Neural crest cell (in vitro differentiated cells): ENCODE data around the gene TEKT5. TPM values are rescaled to one million over a fixed set of nuclear protein-coding genes. Genes with fewer than 3 reads are reported as not detected.

ENCODE experiments used
- DNase-seq: peaks from one replicate; pipeline ENCODE4 v3.0.0; 2021; ENCODE audit warnings: low read depth, mixed read lengths, low spot score
- H3K27ac Mint-ChIP-seq: one replicate; pipeline ENCODE4 v1.8.0; 2021; ENCODE audit warnings: mild to moderate bottlenecking, mixed read lengths; ENCODE audit not compliant: unreplicated experiment
- H3K27me3 Mint-ChIP-seq: 2 replicates; pipeline ENCODE4 v1.8.0; 2021; ENCODE audit warnings: low read depth, mild to moderate bottlenecking, mixed read lengths
- H3K36me3 Mint-ChIP-seq: 2 replicates; pipeline ENCODE4 v1.8.0; 2021; ENCODE audit warnings: low read depth, mild to moderate bottlenecking, mixed read lengths
- H3K4me1 Mint-ChIP-seq: 2 replicates; pipeline ENCODE4 v1.8.0; 2021; ENCODE audit warnings: mixed read lengths
- H3K4me3 Mint-ChIP-seq: one replicate; pipeline ENCODE4 v1.8.0; 2021; ENCODE audit warnings: mild to moderate bottlenecking, mixed read lengths
- H3K9me3 Mint-ChIP-seq: 2 replicates; pipeline ENCODE4 v1.8.0; 2021; ENCODE audit warnings: mixed read lengths
- total RNA-seq: library from RNA; stranded (reverse); gene quantifications from 2 replicates; pipeline ENCODE4 v1.2.1, GENCODE V29; 2021
- TF ChIP-seq, protein P1 (sequence below): fragments of 200-600 bp; sonication (generic); conservative IDR thresholded peaks from 2 replicates; pipeline ENCODE4 v1.5.0; 2021; ENCODE audit warnings: antibody characterized with exemption, mild to moderate bottlenecking

TEKT5 gene
- total RNA-seq, 1 donor from 2014 or later: 0.68 TPM

DNA sequence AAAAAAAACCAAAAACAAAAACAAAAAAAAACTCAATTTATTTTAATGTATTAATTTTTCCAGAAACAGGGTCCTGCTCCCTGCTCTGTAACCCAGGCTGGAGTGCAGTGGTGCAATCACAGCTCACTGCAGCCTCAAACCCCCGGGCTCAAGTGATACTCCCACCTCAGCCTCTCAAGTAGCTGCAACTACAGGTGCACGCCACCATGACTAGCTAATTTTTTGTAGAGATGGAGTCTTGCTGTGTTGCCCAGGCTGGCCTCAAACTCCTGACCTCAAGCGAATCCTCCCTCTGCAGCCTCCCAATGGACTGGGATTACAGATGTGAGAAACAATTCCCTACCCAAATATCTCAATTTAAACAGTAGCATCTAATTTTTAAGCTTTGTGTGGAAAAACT is 89.1 kb downstream of the TEKT5 start:
- Mint-ChIP-seq H3K4me3 (no peak overlapping the region), H3K27ac (no peak overlapping the region), H3K9me3 (no peaks in the 10 kb centered on the region), H3K4me1 (no peaks in the 10 kb centered on the region), H3K27me3 (peaks cover 6% of the 10 kb centered on the region), H3K36me3 (no peaks in the 10 kb centered on the region)
- DNase-seq: no peak
- TF ChIP-seq, protein P1, sequence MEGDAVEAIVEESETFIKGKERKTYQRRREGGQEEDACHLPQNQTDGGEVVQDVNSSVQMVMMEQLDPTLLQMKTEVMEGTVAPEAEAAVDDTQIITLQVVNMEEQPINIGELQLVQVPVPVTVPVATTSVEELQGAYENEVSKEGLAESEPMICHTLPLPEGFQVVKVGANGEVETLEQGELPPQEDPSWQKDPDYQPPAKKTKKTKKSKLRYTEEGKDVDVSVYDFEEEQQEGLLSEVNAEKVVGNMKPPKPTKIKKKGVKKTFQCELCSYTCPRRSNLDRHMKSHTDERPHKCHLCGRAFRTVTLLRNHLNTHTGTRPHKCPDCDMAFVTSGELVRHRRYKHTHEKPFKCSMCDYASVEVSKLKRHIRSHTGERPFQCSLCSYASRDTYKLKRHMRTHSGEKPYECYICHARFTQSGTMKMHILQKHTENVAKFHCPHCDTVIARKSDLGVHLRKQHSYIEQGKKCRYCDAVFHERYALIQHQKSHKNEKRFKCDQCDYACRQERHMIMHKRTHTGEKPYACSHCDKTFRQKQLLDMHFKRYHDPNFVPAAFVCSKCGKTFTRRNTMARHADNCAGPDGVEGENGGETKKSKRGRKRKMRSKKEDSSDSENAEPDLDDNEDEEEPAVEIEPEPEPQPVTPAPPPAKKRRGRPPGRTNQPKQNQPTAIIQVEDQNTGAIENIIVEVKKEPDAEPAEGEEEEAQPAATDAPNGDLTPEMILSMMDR: no peak

DNA sequence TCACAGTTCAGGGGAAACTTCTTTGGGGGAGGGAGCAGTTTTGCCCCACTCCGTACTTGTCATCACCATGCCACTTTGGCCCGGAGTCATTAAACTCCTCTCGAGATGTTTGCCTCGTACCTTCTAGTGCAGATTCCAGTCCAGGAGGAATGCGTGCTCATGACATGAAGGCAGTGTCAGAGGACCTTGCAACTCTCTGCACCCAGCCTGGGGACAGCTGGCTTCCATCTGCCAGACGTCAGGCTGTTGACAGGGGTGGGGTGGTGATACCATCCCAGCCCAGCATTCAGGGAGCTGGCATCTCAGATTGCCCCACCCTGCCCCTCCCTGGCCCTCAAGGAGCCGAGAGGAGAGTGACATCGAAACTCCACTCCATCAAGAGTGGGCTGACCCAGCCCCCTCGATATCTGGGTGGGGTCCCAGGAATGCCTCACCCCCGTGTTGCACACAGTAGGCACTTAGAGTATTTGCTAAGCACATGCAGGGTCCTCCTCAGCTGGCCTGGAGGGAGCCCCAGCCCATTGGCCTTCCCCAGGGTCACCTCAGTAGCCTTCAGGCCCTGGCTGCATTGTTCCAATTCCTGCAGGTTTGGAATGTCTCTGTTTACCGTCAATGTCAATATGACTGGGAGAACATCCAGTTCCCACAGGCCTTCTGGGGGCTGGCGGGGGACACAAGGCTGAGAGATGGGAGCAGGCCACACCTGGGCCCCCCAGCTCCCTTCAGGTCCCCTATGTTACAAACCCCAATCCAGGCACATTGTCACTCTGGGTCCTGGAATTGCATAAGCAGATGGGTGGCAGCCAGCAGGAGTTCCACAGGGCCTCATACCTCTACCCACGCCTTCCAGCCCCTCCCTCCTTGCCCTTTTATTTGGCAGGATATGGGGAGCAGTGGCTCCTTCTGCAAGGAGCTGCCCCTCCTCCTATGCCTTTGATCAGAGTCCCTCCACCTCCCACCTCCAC is 93.0 kb downstream of the TEKT5 start:
- no peak overlapping the region for H3K27ac Mint-ChIP-seq
- H3K36me3 Mint-ChIP-seq: no peaks in the 10 kb centered on the region
- no peaks in the 10 kb centered on the region for H3K9me3 Mint-ChIP-seq
- H3K4me3 Mint-ChIP-seq: no peak overlapping the region
- DNase-seq: no peak
- TF ChIP-seq, protein P1: no peak
- no peaks in the 10 kb centered on the region for H3K4me1 Mint-ChIP-seq
- H3K27me3 Mint-ChIP-seq: peaks cover 9% of the 10 kb centered on the region

DNA sequence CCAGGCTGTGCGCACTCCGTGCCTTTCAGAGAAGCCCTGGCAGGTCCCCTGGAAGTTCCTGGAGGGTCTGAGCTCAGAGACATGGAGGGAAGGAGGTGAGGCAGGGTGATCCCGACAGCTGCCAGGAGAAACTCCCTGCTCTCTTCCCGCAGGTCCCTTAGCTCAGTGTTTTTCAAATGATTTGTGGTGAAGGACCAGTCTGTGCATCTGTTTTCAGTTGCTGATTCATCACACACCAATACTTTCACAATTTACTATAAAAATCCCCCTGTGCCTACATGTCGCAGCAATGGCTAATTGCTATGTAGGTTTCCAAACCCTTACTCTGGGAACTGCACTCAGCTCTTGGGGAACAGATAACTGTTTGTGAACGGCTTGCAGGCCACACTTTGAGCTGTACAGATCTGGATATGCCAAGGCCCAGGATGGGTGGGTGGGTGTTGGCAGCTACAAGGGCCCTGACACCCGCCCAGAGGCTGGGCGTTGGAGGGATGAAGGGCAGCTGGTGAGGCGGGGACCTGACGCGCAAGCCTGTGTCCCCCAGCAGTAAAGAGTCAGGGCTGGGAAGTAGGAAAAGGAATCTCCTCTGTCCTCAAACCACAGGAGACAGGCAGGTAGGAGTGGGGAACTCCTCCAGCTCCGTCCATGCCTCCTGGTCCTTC is 93.8 kb downstream of the TEKT5 start:
- no peaks in the 10 kb centered on the region for H3K4me1 Mint-ChIP-seq
- no peak overlapping the region for H3K4me3 Mint-ChIP-seq
- DNase-seq: no peak
- H3K36me3 Mint-ChIP-seq: no peaks in the 10 kb centered on the region
- H3K27ac Mint-ChIP-seq: no peak overlapping the region
- no peaks in the 10 kb centered on the region for H3K9me3 Mint-ChIP-seq
- peaks cover 6% of the 10 kb centered on the region for H3K27me3 Mint-ChIP-seq
- TF ChIP-seq, protein P1: no peak

DNA sequence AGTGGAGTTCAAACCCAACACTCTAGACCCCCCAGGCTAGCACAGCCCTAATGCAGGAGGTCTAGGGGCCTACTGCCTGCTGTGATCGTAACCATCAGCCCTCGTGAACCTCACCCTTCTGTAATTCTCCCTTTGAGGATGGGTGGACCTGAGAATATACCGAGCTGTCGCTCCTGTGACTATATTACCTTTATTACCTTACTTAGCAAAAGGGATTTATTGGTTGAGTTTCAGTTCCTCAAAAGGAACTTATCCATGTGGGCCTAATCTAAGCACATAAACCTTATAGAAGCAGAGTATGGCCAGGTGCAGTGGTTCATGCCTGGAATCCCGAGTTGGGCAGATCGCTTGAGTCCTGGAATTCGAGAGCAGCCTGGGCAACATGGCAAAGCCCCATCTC is 95.1 kb downstream of the TEKT5 start:
- TF ChIP-seq, protein P1: no peak
- H3K4me3 Mint-ChIP-seq: no peak overlapping the region
- no peaks in the 10 kb centered on the region for H3K36me3 Mint-ChIP-seq
- no peaks in the 10 kb centered on the region for H3K4me1 Mint-ChIP-seq
- H3K9me3 Mint-ChIP-seq: no peaks in the 10 kb centered on the region
- DNase-seq: no peak
- no peak overlapping the region for H3K27ac Mint-ChIP-seq
- H3K27me3 Mint-ChIP-seq: peaks cover 9% of the 10 kb centered on the region

DNA sequence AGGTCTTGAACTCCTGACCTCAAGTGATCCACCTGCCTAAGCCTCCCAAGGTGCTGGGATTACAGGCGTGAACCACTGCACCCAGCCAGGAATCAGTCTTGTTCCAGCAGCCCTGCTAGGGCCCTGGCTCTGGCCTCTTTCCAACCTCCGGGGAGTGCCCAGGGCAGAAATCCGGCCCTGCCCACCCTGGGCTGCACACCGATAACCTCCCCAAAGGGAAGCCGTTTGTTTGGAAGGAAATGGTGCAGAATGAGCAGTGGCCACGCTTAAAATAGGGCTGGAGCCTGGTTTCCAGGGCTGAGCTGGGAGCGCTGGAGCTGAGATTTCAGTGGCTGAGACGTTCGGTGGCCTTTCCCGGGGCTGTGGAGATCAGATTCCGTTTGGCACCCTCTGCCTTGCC is 96.6 kb downstream of the TEKT5 start:
- H3K27ac Mint-ChIP-seq: no peak overlapping the region

More for the DNA sequence above, 96.6 kb downstream of the TEKT5 start:
- no peaks in the 10 kb centered on the region for H3K4me1 Mint-ChIP-seq
- H3K4me3 Mint-ChIP-seq: no peak overlapping the region
- no peaks in the 10 kb centered on the region for H3K9me3 Mint-ChIP-seq
- no peaks in the 10 kb centered on the region for H3K36me3 Mint-ChIP-seq
- DNase-seq: no peak
- TF ChIP-seq, protein P1: no peak
- peaks cover 9% of the 10 kb centered on the region for H3K27me3 Mint-ChIP-seq
